ENCODE results near the gene CNTN4.

- TF ChIP-seq CTCF (IDR thresholded peaks at IDR 0.05; ENCODE audit: low read depth, low read length): no peak
- no peak for TF ChIP-seq EZH2phosphoT487 (IDR thresholded peaks at IDR 0.05; ENCODE audit: low read depth)
Measured at GRCh38 chr3:2807514-2807913, 708.8 kb downstream of the CNTN4 start.

All from OCI-LY3 (cell line).